OCI-LY1 (cell line): ENCODE data around the gene ZNF891.
A peak's percentile ranks its signal among the peaks of the same experiment; 100 is the strongest.

Source experiments
- H2AFZ ChIP-seq: fragments of 200-600 bp; sonication (generic), shearing (Covaris generic); 2 replicates; pipeline ENCODE4 v1.6.0; 2014; ENCODE audit warnings: antibody characterized with exemption, mild to moderate bottlenecking, low read length
- H3F3A ChIP-seq: fragments of 200-600 bp; sonication (generic), shearing (Covaris generic); 2 replicates; pipeline ENCODE4 v1.6.0; 2014; ENCODE audit warnings: mild to moderate bottlenecking, antibody characterized with exemption, low read length, moderate library complexity; ENCODE audit not compliant: insufficient read depth
- H3K27ac ChIP-seq: fragments of 200-600 bp; sonication (generic); 2 replicates; pipeline ENCODE4 v1.5.1; 2014; ENCODE audit warnings: low read length, mixed run types, mild to moderate bottlenecking, low read depth; ENCODE audit not compliant: poor library complexity, severe bottlenecking
- H3K27me3 ChIP-seq: fragments of 200-600 bp; sonication (generic); 2 replicates; pipeline ENCODE4 v1.6.0; 2014; ENCODE audit warnings: antibody characterized with exemption, mild to moderate bottlenecking, low read length, moderate library complexity; ENCODE audit not compliant: insufficient read depth
- H3K36me3 ChIP-seq: fragments of 200-600 bp; sonication (generic); 2 replicates; pipeline ENCODE4 v1.6.1; 2014; ENCODE audit warnings: mild to moderate bottlenecking, antibody characterized with exemption, low read length, moderate library complexity, mixed read lengths; ENCODE audit not compliant: insufficient read depth
- H3K4me1 ChIP-seq: fragments of 200-600 bp; sonication (generic); 2 replicates; pipeline ENCODE4 v1.5.1; 2014; ENCODE audit warnings: mild to moderate bottlenecking, low read length, moderate library complexity; ENCODE audit not compliant: insufficient read depth, severe bottlenecking
- H3K4me2 ChIP-seq: fragments of 200-600 bp; sonication (generic), shearing (Covaris generic); 2 replicates; pipeline ENCODE4 v1.6.1; 2014; ENCODE audit warnings: low read length
- H3K4me3 ChIP-seq: fragments of 200-600 bp; sonication (generic); 2 replicates; pipeline ENCODE4 v1.5.1; 2014; ENCODE audit warnings: low read length, low read depth, mild to moderate bottlenecking, mixed read lengths; ENCODE audit not compliant: poor library complexity, severe bottlenecking
- H3K79me2 ChIP-seq: fragments of 200-600 bp; shearing (Covaris generic); 2 replicates; pipeline ENCODE4 v1.6.1; 2016; ENCODE audit warnings: mixed run types, low read length, mixed read lengths; ENCODE audit not compliant: insufficient read depth
- H3K9ac ChIP-seq: fragments of 200-600 bp; sonication (generic), shearing (Covaris generic); 2 replicates; pipeline ENCODE4 v1.6.1; 2014; ENCODE audit warnings: mild to moderate bottlenecking, low read length, mixed read lengths
- H3K9me2 ChIP-seq: fragments of 200-600 bp; sonication (generic), shearing (Covaris generic); 2 replicates; pipeline ENCODE4 v1.6.1; 2014; ENCODE audit warnings: low read depth, mild to moderate bottlenecking, low read length, mixed read lengths
- H3K9me3 ChIP-seq: fragments of 200-600 bp; shearing (Covaris generic); 2 replicates; pipeline ENCODE4 v1.6.1; 2014; ENCODE audit warnings: low read length, mixed read lengths
- H4K20me1 ChIP-seq: fragments of 200-600 bp; sonication (generic), shearing (Covaris generic); 2 replicates; pipeline ENCODE4 v1.6.0; 2016; ENCODE audit warnings: mild to moderate bottlenecking, low read length; ENCODE audit not compliant: insufficient read depth
- EZH2 ChIP-seq: fragments of 200-600 bp; sonication (generic), shearing (Covaris generic); IDR thresholded peaks from 2 replicates; pipeline ENCODE4 v1.8.0; 2017; ENCODE audit warnings: borderline replicate concordance, mixed run types, mild to moderate bottlenecking, antibody characterized with exemption, low read length, moderate library complexity, mixed read lengths
- TF ChIP-seq, protein P1 (sequence below): fragments of 200-600 bp; sonication (generic), shearing (Covaris generic); IDR thresholded peaks from 2 replicates; pipeline ENCODE4 v1.5.1; 2017; ENCODE audit warnings: mild to moderate bottlenecking, antibody characterized with exemption, low read length, moderate library complexity, mixed read lengths

The ZNF891 gene

DNA sequence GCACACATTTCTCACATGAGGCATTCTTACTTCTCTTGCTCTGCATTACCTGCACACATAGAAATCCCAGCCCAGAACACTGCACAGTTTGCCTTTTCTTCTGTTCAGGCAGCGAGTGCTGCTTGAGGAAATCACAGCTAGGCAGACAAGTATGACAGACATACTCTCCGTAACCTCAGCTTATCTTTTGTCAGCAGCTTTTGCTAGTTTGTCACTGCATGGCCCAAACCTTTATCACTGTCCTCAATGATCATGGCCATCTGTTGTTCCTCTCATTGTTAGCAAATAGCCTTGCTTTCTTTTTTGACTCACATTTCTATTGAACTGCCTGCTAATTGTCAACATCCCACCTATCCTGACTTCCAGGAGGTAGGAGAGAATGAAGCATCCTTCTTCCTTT, 5.7 kb upstream of the ZNF891 start:
- H3K9me3 ChIP-seq, result peaks cover 62% of the 10 kb centered on the region
- H2AFZ ChIP-seq, result no peak overlapping the region
- no peaks in the 10 kb centered on the region for H3F3A ChIP-seq
- H3K4me3 ChIP-seq, result no peak overlapping the region
- peaks cover 9% of the 10 kb centered on the region for H3K4me1 ChIP-seq
- no peak overlapping the region for H3K4me2 ChIP-seq
- no peaks in the 10 kb centered on the region for H3K9me2 ChIP-seq
- no peaks in the 10 kb centered on the region for H4K20me1 ChIP-seq
- H3K9ac ChIP-seq, result no peak overlapping the region
- no peaks in the 10 kb centered on the region for H3K27me3 ChIP-seq
- no peak overlapping the region for H3K27ac ChIP-seq
- peaks cover 93% of the 10 kb centered on the region for H3K36me3 ChIP-seq
- peaks cover 5% of the 10 kb centered on the region; the same call in 1 of the 2 replicates for H3K79me2 ChIP-seq
- TF ChIP-seq EZH2, result no peak
- TF ChIP-seq, protein P1, sequence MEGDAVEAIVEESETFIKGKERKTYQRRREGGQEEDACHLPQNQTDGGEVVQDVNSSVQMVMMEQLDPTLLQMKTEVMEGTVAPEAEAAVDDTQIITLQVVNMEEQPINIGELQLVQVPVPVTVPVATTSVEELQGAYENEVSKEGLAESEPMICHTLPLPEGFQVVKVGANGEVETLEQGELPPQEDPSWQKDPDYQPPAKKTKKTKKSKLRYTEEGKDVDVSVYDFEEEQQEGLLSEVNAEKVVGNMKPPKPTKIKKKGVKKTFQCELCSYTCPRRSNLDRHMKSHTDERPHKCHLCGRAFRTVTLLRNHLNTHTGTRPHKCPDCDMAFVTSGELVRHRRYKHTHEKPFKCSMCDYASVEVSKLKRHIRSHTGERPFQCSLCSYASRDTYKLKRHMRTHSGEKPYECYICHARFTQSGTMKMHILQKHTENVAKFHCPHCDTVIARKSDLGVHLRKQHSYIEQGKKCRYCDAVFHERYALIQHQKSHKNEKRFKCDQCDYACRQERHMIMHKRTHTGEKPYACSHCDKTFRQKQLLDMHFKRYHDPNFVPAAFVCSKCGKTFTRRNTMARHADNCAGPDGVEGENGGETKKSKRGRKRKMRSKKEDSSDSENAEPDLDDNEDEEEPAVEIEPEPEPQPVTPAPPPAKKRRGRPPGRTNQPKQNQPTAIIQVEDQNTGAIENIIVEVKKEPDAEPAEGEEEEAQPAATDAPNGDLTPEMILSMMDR, result no peak

DNA sequence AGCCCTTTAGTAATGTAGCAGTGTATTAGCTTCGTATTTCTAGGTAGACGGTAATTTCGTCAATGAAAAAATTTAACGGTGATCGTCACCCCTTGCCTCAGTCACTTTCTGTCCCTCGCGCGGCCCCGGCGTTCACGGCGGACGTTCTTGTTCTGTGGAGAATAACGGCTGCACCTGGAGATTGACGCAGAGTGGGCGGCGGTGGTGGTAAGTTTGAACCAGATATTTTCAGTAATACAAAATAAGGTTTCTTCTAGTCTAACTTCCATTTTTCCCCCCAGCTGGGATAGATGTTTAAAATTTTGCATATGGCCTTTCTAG, 694 bp upstream of the ZNF891 start:
- H3K9me3 ChIP-seq, result peaks cover 36% of the 10 kb centered on the region
- no peaks in the 10 kb centered on the region for H3K27me3 ChIP-seq
- H3K4me1 ChIP-seq, result peaks cover 14% of the 10 kb centered on the region
- no peak for TF ChIP-seq EZH2
- TF ChIP-seq, protein P1, result no peak
- no peaks in the 10 kb centered on the region for H3K9me2 ChIP-seq
- H3K9ac ChIP-seq, result peak overlapping the region; percentile 90
- peak overlapping the region; percentile 84 for H3K27ac ChIP-seq
- H4K20me1 ChIP-seq, result no peaks in the 10 kb centered on the region
- peak overlapping the region; percentile 83 for H3K4me2 ChIP-seq
- peaks cover 9% of the 10 kb centered on the region for H3K79me2 ChIP-seq
- no peaks in the 10 kb centered on the region for H3F3A ChIP-seq
- H3K4me3 ChIP-seq, result peak overlapping the region; percentile 92
- H2AFZ ChIP-seq, result peak overlapping the region; percentile 69; the same call in 1 of the 2 replicates
- H3K36me3 ChIP-seq, result peaks cover 73% of the 10 kb centered on the region

DNA sequence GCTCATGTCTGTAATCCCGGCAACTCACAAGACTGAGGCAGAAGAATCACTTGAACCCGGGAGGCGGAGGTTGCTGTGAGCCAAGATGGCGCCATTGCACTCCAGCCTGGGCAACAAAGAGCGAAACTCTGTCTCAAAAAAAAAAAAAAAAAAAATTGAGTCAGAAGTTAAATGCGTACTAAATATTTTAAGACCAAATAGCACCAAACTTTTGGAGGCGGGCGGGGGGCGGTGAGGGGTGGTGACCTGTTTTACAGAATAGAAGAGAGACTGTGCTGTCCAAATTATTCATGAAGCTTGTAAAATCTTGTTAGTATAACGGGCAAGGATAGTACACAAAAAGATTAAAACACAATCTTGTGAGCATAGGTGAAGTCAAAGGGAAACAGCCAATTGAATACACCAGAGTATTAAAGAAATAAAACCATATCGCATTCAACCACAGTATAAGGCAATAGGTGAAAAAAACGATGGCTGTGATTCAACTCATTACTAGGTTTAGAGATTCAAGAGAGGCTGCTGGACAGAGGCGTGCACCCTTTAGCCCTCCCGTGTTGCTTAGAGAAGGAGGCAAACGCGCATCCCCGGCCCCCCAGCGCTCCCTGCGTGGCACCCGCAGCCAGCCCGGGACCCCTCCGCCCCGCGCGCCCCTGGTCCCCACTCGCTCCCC, 571 bp downstream of the ZNF891 start:
- Histone ChIP-seq H3K9me2 (no peaks in the 10 kb centered on the region), H3F3A (no peaks in the 10 kb centered on the region), H4K20me1 (no peaks in the 10 kb centered on the region), H3K27me3 (no peaks in the 10 kb centered on the region), H3K27ac (peak overlapping the region; percentile 81), H3K79me2 (peaks cover 9% of the 10 kb centered on the region), H2AFZ (0 out of 2 replicates have a peak overlapping the region, but pooled peaks have one; percentile 30), H3K4me3 (peak overlapping the region; percentile 92), H3K4me2 (peak overlapping the region; percentile 70), H3K9ac (peak overlapping the region; percentile 83), H3K9me3 (peaks cover 39% of the 10 kb centered on the region), H3K36me3 (peaks cover 73% of the 10 kb centered on the region), H3K4me1 (peaks cover 14% of the 10 kb centered on the region)
- TF ChIP-seq EZH2, result no peak
- TF ChIP-seq, protein P1, result no peak
